Tibial nerve (tissue), 4 donors: ENCODE measurements around the gene TSG101. TPM values are rescaled to one million over a fixed set of nuclear protein-coding genes. Genes with fewer than 3 reads are reported as not detected.

ENCODE experiments used
- DNase-seq, 2 donors: peaks; one replicate each; pipeline ENCODE4 v3.0.0-alpha.2; 2019; ENCODE audit warnings: low spot score in 2 of 2
- H3K27ac ChIP-seq, 4 donors: fragments of 200-600 bp; sonication (generic) in 3 of 4; one replicate each; pipeline ENCODE4 v1.5.1; 2017 to 2019; ENCODE audit warnings: mild to moderate bottlenecking in 1 of 4
- H3K27me3 ChIP-seq, 2 donors: fragments of 200-600 bp; sonication (generic) in 1 of 2; one replicate each; pipeline versions ENCODE4 v1.5.1 to v1.6.0; 2017 to 2019
- H3K36me3 ChIP-seq, 3 donors: fragments of 200-600 bp; sonication (generic); one replicate each; pipeline ENCODE4 v1.5.1; 2018 to 2019
- H3K4me1 ChIP-seq, 4 donors: fragments of 200-600 bp; sonication (generic) in 3 of 4; one replicate each; pipeline ENCODE4 v1.5.1; 2017 to 2019
- H3K4me3 ChIP-seq, 4 donors: fragments of 200-600 bp; sonication (generic) in 3 of 4; one replicate each; pipeline ENCODE4 v1.5.1; 2017 to 2019; ENCODE audit warnings: mild to moderate bottlenecking in 1 of 4, moderate library complexity in 1 of 4
- H3K9me3 ChIP-seq, 4 donors: fragments of 200-600 bp; sonication (generic) in 3 of 4; one replicate each; pipeline ENCODE4 v1.5.1; 2017 to 2019
- CTCF ChIP-seq, 5 experiments: fragments of 200-600 bp in 3 of 5; fragments of 450-650 bp in 2 of 5; sonication (generic) in 3 of 5; IDR thresholded peaks; one replicate each; pipeline ENCODE4 v1.5.1; 2016 to 2019; ENCODE audit warnings: antibody characterized with exemption in 5 of 5, mild to moderate bottlenecking in 3 of 5, moderate library complexity in 2 of 5
- EP300 ChIP-seq, 2 donors: sonication (generic); formaldehyde crosslinking; IDR thresholded peaks; one replicate each; pipeline ENCODE4 v1.6.1; 2017; ENCODE audit warnings: antibody characterized with exemption in 2 of 2, mild to moderate bottlenecking in 1 of 2
- POLR2A ChIP-seq, 2 donors: fragments of 450-650 bp; IDR thresholded peaks; one replicate each; pipeline ENCODE4 v1.6.1; 2017; ENCODE audit warnings: antibody characterized with exemption in 2 of 2, mild to moderate bottlenecking in 2 of 2, moderate library complexity in 2 of 2
- WGBS, 2 donors: methylation state at CpG; one replicate each; pipeline ENCODE4 v1.1.5; 2018; 5-methylcytosine and 5-hydroxymethylcytosine counted together
- total RNA-seq, 4 donors: library from RNA; depleted of rRNA; stranded (reverse); fragments of >200 nt; gene quantifications; one replicate each; pipeline ENCODE4 v1.1.0, GENCODE V29; 2016

Gene TSG101
- total RNA-seq = 100 to 1,000 TPM in 2 of 4 donors, 10 to 100 TPM in 2; 83.3 to 104 (median 99.1) TPM

- H3K36me3 ChIP-seq = peaks cover 0 to 19% (median 0%) of the 10 kb centered on the region in 3 donors
- H3K4me1 ChIP-seq = peaks cover 0 to 56% (median 2%) of the 10 kb centered on the region in 4 donors
- peak; percentile 91 to 94 for DNase-seq
- peak within 1 kb of the TSS; percentile 69 to 95 (median 90) for H3K4me3 ChIP-seq
- H3K9me3 ChIP-seq = no peaks in the 10 kb centered on the region
- TF ChIP-seq POLR2A (IDR thresholded peaks at IDR 0.05) = peak; percentile 44 to 83
- TF ChIP-seq CTCF (IDR thresholded peaks at IDR 0.05) = no peak
- TF ChIP-seq EP300 (IDR thresholded peaks at IDR 0.05) = peak; percentile 92 to 97
- 1 to 2% methylated on average over 23 to 56 of the region's 57 CpGs for WGBS, 2 donors
- peak within 1 kb of the TSS; percentile 79 to 99 (median 96) for H3K27ac ChIP-seq
- H3K27me3 ChIP-seq = no peaks in the 10 kb centered on the region
Observed at GRCh38 chr11:18526521-18527296, at the start of gene TSG101. TSS of gene TSG101 (minus strand) at chr11:18526942. CDS start at chr11:18526816, 126 bp downstream.

GRCh38 chr11:18575361-18575760 is 48.6 kb upstream of the TSG101 start:
- H3K4me3 ChIP-seq = no peak overlapping the region
- no peaks in the 10 kb centered on the region for H3K27me3 ChIP-seq
- no peak for DNase-seq
- peaks cover 0 to 87% (median 0%) of the 10 kb centered on the region in 3 donors for H3K36me3 ChIP-seq
- no peaks in the 10 kb centered on the region for H3K9me3 ChIP-seq
- no peaks in the 10 kb centered on the region for H3K4me1 ChIP-seq
- H3K27ac ChIP-seq = no peak overlapping the region
- TF ChIP-seq EP300 (IDR thresholded peaks at IDR 0.05) (no peak), CTCF (IDR thresholded peaks at IDR 0.05) (no peak), POLR2A (IDR thresholded peaks at IDR 0.05) (no peak)
- WGBS, 2 donors = 82 to 88% methylated on average over 1 of the region's 1 CpG

- H3K4me1 ChIP-seq = no peaks in the 10 kb centered on the region
- H3K9me3 ChIP-seq = no peaks in the 10 kb centered on the region
- H3K36me3 ChIP-seq = peaks cover 0 to 69% (median 11%) of the 10 kb centered on the region in 3 donors
- no peak for DNase-seq
- WGBS, 2 donors = 88 to 91% methylated on average over 3 of the region's 3 CpGs
- TF ChIP-seq POLR2A (IDR thresholded peaks at IDR 0.05) (no peak), CTCF (IDR thresholded peaks at IDR 0.05) (no peak), EP300 (IDR thresholded peaks at IDR 0.05) (no peak)
- H3K4me3 ChIP-seq = no peak overlapping the region
- no peak overlapping the region for H3K27ac ChIP-seq
- no peaks in the 10 kb centered on the region for H3K27me3 ChIP-seq
Observed at GRCh38 chr11:18567081-18567480, 40.3 kb upstream of the TSG101 start.

GRCh38 chr11:18566406-18566805 is 39.7 kb upstream of the TSG101 start:
- H3K27ac ChIP-seq = no peak overlapping the region
- no peak for DNase-seq
- no peaks in the 10 kb centered on the region for H3K27me3 ChIP-seq
- H3K4me3 ChIP-seq = no peak overlapping the region
- TF ChIP-seq EP300 (IDR thresholded peaks at IDR 0.05) = no peak
- TF ChIP-seq CTCF (IDR thresholded peaks at IDR 0.05) = no peak
- no peak for TF ChIP-seq POLR2A (IDR thresholded peaks at IDR 0.05)
- no peaks in the 10 kb centered on the region for H3K9me3 ChIP-seq
- peaks cover 0 to 69% (median 11%) of the 10 kb centered on the region in 3 donors for H3K36me3 ChIP-seq
- no peaks in the 10 kb centered on the region for H3K4me1 ChIP-seq

- Histone ChIP-seq H3K4me3 (no peak overlapping the region), H3K27ac (no peak overlapping the region), H3K9me3 (no peaks in the 10 kb centered on the region), H3K27me3 (no peaks in the 10 kb centered on the region), H3K36me3 (peaks cover 0 to 70% (median 8%) of the 10 kb centered on the region in 3 donors), H3K4me1 (no peaks in the 10 kb centered on the region)
- no peak for TF ChIP-seq POLR2A (IDR thresholded peaks at IDR 0.05)
- TF ChIP-seq EP300 (IDR thresholded peaks at IDR 0.05) = no peak
- TF ChIP-seq CTCF (IDR thresholded peaks at IDR 0.05) = no peak
- no peak for DNase-seq
Observed at GRCh38 chr11:18564149-18564548, 37.4 kb upstream of the TSG101 start.
